Neural cell (in vitro differentiated cells): ENCODE results near the gene MOGAT2. TPM values are rescaled to one million over a fixed set of nuclear protein-coding genes. Genes with fewer than 3 reads are reported as not detected.

ENCODE experiments used
- H2AFZ ChIP-seq: fragments of 200-600, 300-800 bp; sonication (generic), shearing (Covaris generic); 2 replicates; pipeline ENCODE4 v1.6.0; 2014; ENCODE audit warnings: low read depth, mild to moderate bottlenecking, antibody characterized with exemption, low read length, moderate library complexity
- H3F3A ChIP-seq: fragments of 200-600 bp; shearing (Covaris generic); 2 replicates; pipeline ENCODE4 v1.6.1; 2016; ENCODE audit warnings: mild to moderate bottlenecking, moderate library complexity, mixed read lengths, antibody characterized with exemption, low read length; ENCODE audit not compliant: insufficient read depth, poor library complexity, severe bottlenecking
- H3K27ac ChIP-seq: fragments of 200-600, 300-800 bp; sonication (generic), shearing (Covaris generic); 2 replicates; pipeline ENCODE4 v1.5.1; 2014; ENCODE audit warnings: mild to moderate bottlenecking, low read length, moderate library complexity
- H3K27me3 ChIP-seq: fragments of 300-800, 200-600 bp; sonication (generic), shearing (Covaris generic); 2 replicates; pipeline ENCODE4 v1.6.0; 2014; ENCODE audit warnings: mild to moderate bottlenecking, low read depth, low read length, moderate library complexity; ENCODE audit not compliant: insufficient read depth
- H3K36me3 ChIP-seq: fragments of 300-800, 200-600 bp; sonication (generic), shearing (Covaris generic); 2 replicates; pipeline ENCODE4 v1.5.1; 2014; ENCODE audit warnings: mild to moderate bottlenecking, antibody characterized with exemption, low read length, moderate library complexity; ENCODE audit not compliant: insufficient read depth
- H3K4me2 ChIP-seq: fragments of 300-800, 200-600 bp; sonication (generic), shearing (Covaris generic); 2 replicates; pipeline ENCODE4 v1.6.0; 2014; ENCODE audit warnings: mild to moderate bottlenecking, low read length
- H3K4me3 ChIP-seq: fragments of 300-800, 200-600 bp; sonication (generic), shearing (Covaris generic); 2 replicates; pipeline ENCODE4 v1.5.1; 2014; ENCODE audit warnings: mild to moderate bottlenecking, low read length, moderate library complexity
- H3K79me2 ChIP-seq: fragments of 200-600 bp; shearing (Covaris generic); replicated peaks from 2 replicates; pipeline ENCODE4 v1.6.0; 2014; ENCODE audit warnings: mild to moderate bottlenecking, low read length, moderate library complexity; ENCODE audit not compliant: insufficient read depth
- H3K9ac ChIP-seq: fragments of 300-800, 200-600 bp; sonication (generic), shearing (Covaris generic); 2 replicates; pipeline ENCODE4 v1.6.1; 2016; ENCODE audit warnings: mild to moderate bottlenecking, low read length, mixed read lengths
- H3K9me2 ChIP-seq: fragments of 200-600 bp; shearing (Covaris generic); 2 replicates; pipeline ENCODE4 v1.6.1; 2016; ENCODE audit warnings: mild to moderate bottlenecking, low read length, mixed read lengths; ENCODE audit not compliant: insufficient read depth
- H3K9me3 ChIP-seq: fragments of 200-600, 300-800 bp; sonication (generic), shearing (Covaris generic); 2 replicates; pipeline ENCODE4 v1.6.1; 2016; ENCODE audit warnings: mild to moderate bottlenecking, mixed run types, low read length, moderate library complexity, mixed read lengths
- H4K20me1 ChIP-seq: fragments of 200-600 bp; shearing (Covaris generic); 2 replicates; pipeline ENCODE4 v1.6.1; 2016; ENCODE audit warnings: mild to moderate bottlenecking, mixed run types; ENCODE audit not compliant: insufficient read depth
- CTCF ChIP-seq: fragments of 450-650 bp; IDR thresholded peaks from 2 replicates; pipeline ENCODE4 v1.5.1; 2014; ENCODE audit warnings: antibody characterized with exemption, mild to moderate bottlenecking, moderate library complexity; ENCODE audit not compliant: poor library complexity, severe bottlenecking
- EP300 ChIP-seq: fragments of 450-650 bp; conservative IDR thresholded peaks from 2 replicates; pipeline ENCODE4 v1.6.1; 2014; ENCODE audit warnings: antibody characterized with exemption, mild to moderate bottlenecking, moderate library complexity; ENCODE audit not compliant: poor library complexity, severe bottlenecking
- MXI1 ChIP-seq: fragments of 450-650 bp; conservative IDR thresholded peaks from 2 replicates; pipeline ENCODE4 v1.6.1; 2014; ENCODE audit warnings: antibody characterized with exemption, mild to moderate bottlenecking; ENCODE audit not compliant: poor library complexity, severe bottlenecking
- POLR2AphosphoS5 ChIP-seq: IDR thresholded peaks from 2 replicates; pipeline ENCODE4 v1.6.1; 2012
- RAD21 ChIP-seq: fragments of 450-650 bp; conservative IDR thresholded peaks from 2 replicates; pipeline ENCODE4 v1.6.1; 2014; ENCODE audit warnings: antibody characterized with exemption, mild to moderate bottlenecking, moderate library complexity
- REST ChIP-seq: IDR thresholded peaks from 2 replicates; pipeline ENCODE4 v1.6.1; 2012; ENCODE audit warnings: borderline replicate concordance
- SMC3 ChIP-seq: fragments of 450-650 bp; conservative IDR thresholded peaks from 2 replicates; pipeline ENCODE4 v1.6.1; 2014; ENCODE audit warnings: antibody characterized with exemption, mild to moderate bottlenecking, moderate library complexity; ENCODE audit not compliant: poor library complexity
- TAF1 ChIP-seq: IDR thresholded peaks from 2 replicates; pipeline ENCODE4 v1.6.1; 2012; ENCODE audit warnings: low read depth
- polyA plus RNA-seq: library from polyadenylated mRNA; depleted of rRNA; stranded (reverse); fragments of >200 nt; gene quantifications from 2 replicates; pipeline ENCODE4 v1.2.3, GENCODE V29; 2014

MOGAT2 gene
- polyA plus RNA-seq, 1 donor from 2014 or later = not detected

- TF ChIP-seq TAF1 = no peak
These were observed 49.0 kb downstream of the MOGAT2 start (continued) for GRCh38 chr11:75766443-75767227.

- H3K4me2 ChIP-seq = no peak overlapping the region
These were observed 49.6 kb downstream of the MOGAT2 start for GRCh38 chr11:75767228-75767572.

More at GRCh38 chr11:75767228-75767572, 49.6 kb downstream of the MOGAT2 start:
- Histone ChIP-seq H3F3A (no peaks in the 10 kb centered on the region), H3K27ac (no peak overlapping the region), H3K79me2 (no peaks in the 10 kb centered on the region), H3K4me3 (no peak overlapping the region), H3K9ac (no peak overlapping the region), H3K36me3 (no peaks in the 10 kb centered on the region), H3K27me3 (peaks cover 37% of the 10 kb centered on the region), H3K9me3 (no peaks in the 10 kb centered on the region), H4K20me1 (no peaks in the 10 kb centered on the region), H2AFZ (no peak overlapping the region), H3K9me2 (no peaks in the 10 kb centered on the region)
- TF ChIP-seq TAF1 = no peak
- TF ChIP-seq CTCF = no peak
- TF ChIP-seq EP300 = no peak
- no peak for TF ChIP-seq MXI1
- no peak for TF ChIP-seq REST
- no peak for TF ChIP-seq POLR2AphosphoS5
- TF ChIP-seq SMC3 = no peak
- TF ChIP-seq RAD21 = no peak
